GM23338 (cell line): ENCODE data around the gene SYMPK. TPM values are rescaled to one million over a fixed set of nuclear protein-coding genes. Genes with fewer than 3 reads are reported as not detected.

ENCODE experiments used
- ATAC-seq: fragments of 200-7000 bp; cut with Tn5 transposase; 3 replicates; pipeline ENCODE4 v1.9.1; 2020
- DNase-seq: peaks from one replicate; pipeline ENCODE4 v3.0.0-alpha.2; 2015; ENCODE audit warnings: low spot score
- H2AFZ ChIP-seq: fragments of 200-600 bp; sonication (generic); 2 replicates; pipeline ENCODE4 v1.8.0; 2016; ENCODE audit warnings: antibody characterized with exemption, mild to moderate bottlenecking, moderate library complexity
- H3F3A ChIP-seq: fragments of 200-600 bp; sonication (generic); replicated peaks from 2 replicates; pipeline ENCODE4 v1.8.0; 2017; ENCODE audit warnings: antibody characterized with exemption, mixed run types, low read depth
- H3K27ac ChIP-seq: fragments of 200-600 bp; sonication (generic); 2 replicates; pipeline ENCODE4 v1.6.1; 2016; ENCODE audit warnings: low read depth
- H3K27me3 ChIP-seq: fragments of 200-600 bp; sonication (generic); 2 replicates; pipeline ENCODE4 v1.8.0; 2016; ENCODE audit warnings: mild to moderate bottlenecking, mixed run types, moderate library complexity; ENCODE audit not compliant: insufficient read depth
- H3K36me3 ChIP-seq: fragments of 200-600 bp; sonication (generic); 2 replicates; pipeline ENCODE4 v1.8.0; 2016; ENCODE audit warnings: mild to moderate bottlenecking; ENCODE audit not compliant: insufficient read depth
- H3K4me1 ChIP-seq: fragments of 200-600 bp; sonication (generic); 2 replicates; pipeline ENCODE4 v1.8.0; 2016; ENCODE audit warnings: mild to moderate bottlenecking, moderate library complexity; ENCODE audit not compliant: insufficient read depth
- H3K4me2 ChIP-seq: fragments of 200-600 bp; sonication (generic); 2 replicates; pipeline ENCODE4 v1.7.1; 2017; ENCODE audit warnings: mixed run types
- H3K4me3 ChIP-seq: fragments of 200-600 bp; sonication (generic); 2 replicates; pipeline ENCODE4 v1.6.1; 2016; ENCODE audit warnings: mixed run types
- H3K79me2 ChIP-seq: fragments of 200-600 bp; sonication (generic); replicated peaks from 2 replicates; pipeline ENCODE4 v1.8.0; 2017; ENCODE audit warnings: mild to moderate bottlenecking; ENCODE audit not compliant: insufficient read depth
- H3K9me2 ChIP-seq: fragments of 200-600 bp; sonication (generic); 2 replicates; pipeline ENCODE4 v1.8.0; 2017; ENCODE audit not compliant: insufficient read depth
- H4K20me1 ChIP-seq: fragments of 200-600 bp; sonication (generic); replicated peaks from 2 replicates; pipeline ENCODE4 v1.8.0; 2017; ENCODE audit warnings: mild to moderate bottlenecking; ENCODE audit not compliant: insufficient read depth
- H3K27ac Mint-ChIP-seq: 2 replicates; pipeline ENCODE4 v1.8.0; 2020; ENCODE audit warnings: inconsistent platforms, mild to moderate bottlenecking, moderate library complexity, mixed read lengths
- H3K27me3 Mint-ChIP-seq: 3 replicates; pipeline ENCODE4 v1.8.0; 2022; ENCODE audit warnings: low read depth, mild to moderate bottlenecking, moderate library complexity, mixed read lengths, inconsistent platforms; ENCODE audit not compliant: insufficient read depth, poor library complexity
- H3K36me3 Mint-ChIP-seq: 3 replicates; pipeline ENCODE4 v1.8.0; 2021; ENCODE audit warnings: low read depth, mild to moderate bottlenecking, inconsistent platforms, moderate library complexity, mixed read lengths
- H3K4me1 Mint-ChIP-seq: 3 replicates; pipeline ENCODE4 v1.8.0; 2020; ENCODE audit warnings: mild to moderate bottlenecking, inconsistent platforms, mixed read lengths
- H3K4me3 Mint-ChIP-seq: 3 replicates; pipeline ENCODE4 v1.8.0; 2021; ENCODE audit warnings: moderate library complexity, mild to moderate bottlenecking, inconsistent platforms, mixed read lengths
- H3K9me3 Mint-ChIP-seq: 3 replicates; pipeline ENCODE4 v1.8.0; 2020; ENCODE audit warnings: moderate library complexity, mild to moderate bottlenecking, inconsistent platforms, mixed read lengths
- CREB1 ChIP-seq: fragments of 250-450 bp; sonication (Bioruptor Pico); IDR thresholded peaks from 2 replicates; pipeline ENCODE4 v1.5.0; 2020; ENCODE audit warnings: low read depth, mild to moderate bottlenecking, moderate library complexity
- CTCF ChIP-seq, 2 experiments: fragments of 200-600 bp in 1 of 2; sonication (generic) in 1 of 2; conservative IDR thresholded peaks; 2 replicates each; pipeline versions ENCODE4 v1.5.1 to v1.6.1; 2016 to 2017; ENCODE audit warnings: antibody characterized with exemption in 2 of 2, low read depth in 2 of 2, mild to moderate bottlenecking in 2 of 2, moderate library complexity in 1 of 2
- JUNB ChIP-seq: IDR thresholded peaks from one replicate; pipeline ENCODE4 v1.6.1; 2016; ENCODE audit warnings: antibody characterized with exemption; ENCODE audit not compliant: unreplicated experiment
- NANOG ChIP-seq: IDR thresholded peaks from 2 replicates; pipeline ENCODE4 v1.6.1; 2016; ENCODE audit warnings: antibody characterized with exemption, borderline replicate concordance
- POLR2AphosphoS5 ChIP-seq: IDR thresholded peaks from 2 replicates; pipeline ENCODE4 v1.6.1; 2016; ENCODE audit warnings: antibody characterized with exemption, low read depth
- REST ChIP-seq: IDR thresholded peaks from one replicate; pipeline ENCODE4 v1.6.1; 2018; ENCODE audit warnings: antibody characterized with exemption; ENCODE audit not compliant: unreplicated experiment
- ZNF462 ChIP-seq: fragments of 250-450 bp; sonication (Bioruptor Pico); IDR thresholded peaks from 2 replicates; pipeline ENCODE4 v1.5.0; 2020; ENCODE audit warnings: mild to moderate bottlenecking, moderate library complexity
- polyA plus RNA-seq: library from polyadenylated mRNA; unstranded; fragments of >200 nt; fragmentation: Nextera tagmentation; extraction: Ambion mirVana; gene quantifications from 2 replicates; pipeline ENCODE4 v1.2.1, GENCODE V29; 2016
- total RNA-seq: library from RNA; depleted of rRNA; stranded (reverse); fragments of >200 nt; shearing (Covaris generic); gene quantifications from 2 replicates; pipeline ENCODE4 v1.2.3, GENCODE V29; 2014

Gene SYMPK
- total and polyA plus RNA-seq, 2 experiments from 2014 or later, result 36.8 to 82.1 TPM

GRCh38 chr19:45899919-45900589, 37.1 kb upstream of the SYMPK start (continued):
- TF ChIP-seq ZNF462, result no peak
- TF ChIP-seq CTCF (conservative IDR thresholded peaks at IDR 0.05; ENCODE audit: low read depth in 2 of 2), result no peak
- no peak for TF ChIP-seq POLR2AphosphoS5

GRCh38 chr19:45899253-45899652, 36.3 kb upstream of the SYMPK start:
- DNase-seq, result no peak
- Mint-ChIP-seq H3K27ac (no peak overlapping the region), H3K4me3 (no peak overlapping the region), H3K27me3 (peaks cover 20% of the 10 kb centered on the region), H3K36me3 (peaks cover 29% of the 10 kb centered on the region), H3K9me3 (no peaks in the 10 kb centered on the region; the same call in 2 of the 3 replicates), H3K4me1 (peaks cover 9% of the 10 kb centered on the region; the same call in 2 of the 3 replicates)
- no peak overlapping the region for H2AFZ ChIP-seq
- H4K20me1 ChIP-seq, result no peaks in the 10 kb centered on the region; the same call in none of the 2 replicates
- no peak for ATAC-seq
- no peak overlapping the region for H3K4me2 ChIP-seq
- H3K4me3 ChIP-seq, result no peak overlapping the region
- no peaks in the 10 kb centered on the region for H3K9me2 ChIP-seq
- no peaks in the 10 kb centered on the region for H3K36me3 ChIP-seq
- no peak overlapping the region for H3K27ac ChIP-seq
- H3K79me2 ChIP-seq, result no peaks in the 10 kb centered on the region
- peaks cover 21% of the 10 kb centered on the region; the same call in 1 of the 2 replicates for H3F3A ChIP-seq
- TF ChIP-seq JUNB (no peak), REST (no peak), CREB1 (CRISPR knock-in tag) (no peak), NANOG (no peak), POLR2AphosphoS5 (no peak)
- H3K4me1 ChIP-seq, result peaks cover 6% of the 10 kb centered on the region; the same call in 1 of the 2 replicates
- H3K27me3 ChIP-seq, result peaks cover 23% of the 10 kb centered on the region
